Panc1 (cell line): ENCODE data around the gene DPYD.

Experiments
- CTCF ChIP-seq: fragments of 450-650 bp; IDR thresholded peaks from 2 replicates; pipeline ENCODE4 v1.5.1; 2017; ENCODE audit warnings: mild to moderate bottlenecking
- POLR2AphosphoS5 ChIP-seq: IDR thresholded peaks from 2 replicates; pipeline ENCODE4 v1.6.1; 2012; ENCODE audit warnings: mild to moderate bottlenecking, low read depth, low read length, moderate library complexity
- REST ChIP-seq, 2 experiments: IDR thresholded peaks; 2 replicates each; pipeline ENCODE4 v1.6.1; 2011 to 2012; ENCODE audit warnings: low read depth in 2 of 2, control low read depth in 1 of 2, low read length in 1 of 2, mild to moderate bottlenecking in 1 of 2, moderate library complexity in 1 of 2; ENCODE audit not compliant: insufficient read depth in 1 of 2
- TCF7L2 ChIP-seq: IDR thresholded peaks from 2 replicates; pipeline ENCODE4 v1.6.1; 2011; ENCODE audit warnings: mild to moderate bottlenecking, low read depth, low read length, inconsistent platforms

GRCh38 chr1:97738270-97738669 is 182.6 kb downstream of the DPYD start:
- TF ChIP-seq POLR2AphosphoS5 (no peak), CTCF (no peak), TCF7L2 (no peak), REST (IDR thresholded peaks at IDR 0.05; ENCODE audit: insufficient read depth in 1 of 2, low read depth in 2 of 2, low read length in 1 of 2) (no peak)
